Measurements from ENCODE around the gene PER3. TPM values are rescaled to one million over a fixed set of nuclear protein-coding genes. Genes with fewer than 3 reads are reported as not detected.

Gene PER3
- total RNA-seq, 2 experiments from 2014 or later = 2.1 to 2.4 TPM

DNA sequence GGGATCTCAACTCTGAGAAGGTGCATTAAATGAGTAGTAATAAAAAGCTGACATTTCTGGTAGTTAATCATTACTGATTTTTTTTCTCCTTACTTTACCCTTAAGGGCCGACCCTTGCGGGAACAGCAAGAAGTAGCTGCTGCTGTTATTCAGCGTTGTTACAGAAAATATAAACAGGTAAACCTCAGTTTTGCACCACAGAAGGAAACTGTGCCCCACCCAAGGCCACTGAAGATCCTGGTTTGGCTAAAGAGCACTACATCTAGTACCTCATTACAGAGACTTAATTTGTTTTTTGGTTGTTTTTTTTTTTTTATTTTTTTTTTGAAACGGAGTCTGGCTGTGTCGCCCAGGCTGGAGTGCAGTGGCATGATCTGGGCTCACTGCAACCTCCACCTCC lies 36.5 kb upstream of the PER3 start:
- Mint-ChIP-seq H3K27me3 (peaks cover 3% of the 10 kb centered on the region), H3K27ac (no peak overlapping the region), H3K4me1 (ENCODE audit: low read depth) (peaks cover 13% of the 10 kb centered on the region), H3K36me3 (ENCODE audit: low read depth) (no peaks in the 10 kb centered on the region), H3K4me3 (no peak overlapping the region), H3K9me3 (no peaks in the 10 kb centered on the region)
- CTCF ChIA-PET = interaction anchor here (11.4 kb wide), 1 partner anchor 74 kb away, joined by 589 read pairs; no protein-coding TSS in a partner anchor
- POLR2A ChIA-PET = no interaction called here
- intact Hi-C loops (cut with micrococcal nuclease) = no loop called here
- DNase-seq = no peak
- no peak for ATAC-seq
- TF ChIP-seq CTCF (IDR thresholded peaks at IDR 0.05) = no peak

DNA sequence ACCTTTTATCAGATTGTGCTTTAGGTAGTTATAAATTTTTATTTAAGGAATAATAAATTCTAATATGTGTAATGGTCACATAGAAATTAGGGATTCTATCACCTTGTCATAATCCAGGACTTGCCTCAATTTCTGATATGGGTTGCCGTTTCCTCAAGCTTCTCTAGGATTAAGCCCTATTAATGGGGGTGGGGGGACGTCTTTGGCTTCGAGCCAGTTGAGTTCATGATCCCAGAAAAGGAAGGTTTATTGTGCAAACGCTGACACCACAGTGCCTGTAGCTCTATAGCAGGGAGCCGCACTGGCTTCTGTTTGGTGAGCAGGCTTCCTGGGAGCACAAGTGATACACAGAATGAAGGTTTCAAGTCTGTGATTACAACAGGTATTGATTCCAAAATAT lies 35.0 kb upstream of the PER3 start:
- Mint-ChIP-seq H3K4me3 (no peak overlapping the region), H3K4me1 (ENCODE audit: low read depth) (peaks cover 26% of the 10 kb centered on the region), H3K9me3 (no peaks in the 10 kb centered on the region), H3K27me3 (peaks cover 9% of the 10 kb centered on the region), H3K27ac (no peak overlapping the region), H3K36me3 (ENCODE audit: low read depth) (no peaks in the 10 kb centered on the region)
- intact Hi-C loops (cut with micrococcal nuclease) = no loop called here
- no peak for TF ChIP-seq CTCF (IDR thresholded peaks at IDR 0.05)
- no peak for ATAC-seq
- POLR2A ChIA-PET = no interaction called here
- CTCF ChIA-PET = interaction anchor here (11.4 kb wide), 1 partner anchor 76 kb away, joined by 589 read pairs; no protein-coding TSS in a partner anchor
- DNase-seq = no peak

- Mint-ChIP-seq H3K4me3 (no peak overlapping the region), H3K9me3 (no peaks in the 10 kb centered on the region), H3K4me1 (ENCODE audit: low read depth) (peaks cover 29% of the 10 kb centered on the region), H3K36me3 (ENCODE audit: low read depth) (no peaks in the 10 kb centered on the region), H3K27me3 (peaks cover 10% of the 10 kb centered on the region), H3K27ac (no peak overlapping the region)
- TF ChIP-seq CTCF (IDR thresholded peaks at IDR 0.05) = no peak
- intact Hi-C loops (cut with micrococcal nuclease) = no loop called here
- no peak for DNase-seq
- ATAC-seq = no peak
- ChIA-PET CTCF (interaction anchor here (2.0 to 11.4 kb wide), 7 partner anchors 9 to 78 kb away, joined by 6 to 589 read pairs (median 24); no protein-coding TSS in a partner anchor), POLR2A (no interaction called here)
Observed at GRCh38 chr1:7751174-7751573, 32.9 kb upstream of the PER3 start.

DNA sequence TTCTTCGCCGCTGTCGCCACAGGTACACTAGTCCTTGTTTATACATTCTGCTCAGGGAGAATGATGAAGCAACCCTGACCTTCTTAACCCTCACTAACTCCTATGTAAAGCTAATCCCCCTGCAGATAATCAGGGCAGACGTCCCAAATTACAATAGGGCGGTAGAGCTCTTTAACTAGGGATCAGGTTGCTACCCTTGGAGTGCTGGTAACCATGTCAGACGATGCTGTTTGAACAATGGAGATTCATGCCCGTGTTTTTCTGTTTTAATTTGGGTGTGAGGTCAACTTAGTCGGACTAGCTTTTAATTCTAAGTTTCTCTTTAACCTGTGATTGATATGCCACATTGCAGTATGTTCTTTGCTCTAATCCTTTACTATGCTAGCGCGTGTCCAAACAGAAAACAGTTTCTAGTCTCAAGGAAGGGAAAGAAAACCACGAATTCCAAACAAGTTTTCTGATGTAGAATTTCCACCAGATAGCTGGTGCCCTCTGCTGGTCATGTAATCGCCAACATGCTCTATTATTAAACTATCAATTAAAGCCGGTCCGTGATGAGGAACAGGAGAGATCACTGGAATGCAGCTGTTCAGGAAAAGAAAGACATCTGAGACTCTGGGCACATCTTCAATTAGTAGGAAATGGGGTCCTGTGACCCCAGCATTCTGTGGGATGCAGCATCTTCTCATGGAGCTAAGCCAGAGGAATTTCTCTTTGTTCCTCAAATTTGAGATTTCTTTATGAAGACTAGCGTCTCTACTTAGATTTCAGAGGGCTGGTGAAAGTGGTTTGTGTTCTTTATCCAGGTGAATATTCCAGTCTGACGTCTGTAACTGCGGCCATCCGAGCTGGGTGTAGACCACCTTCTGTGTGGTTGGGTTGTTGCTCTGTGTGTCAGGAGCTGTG lies 31.3 kb upstream of the PER3 start:
- H3K4me3 Mint-ChIP-seq = peak overlapping the region; percentile 47
- no peak overlapping the region for H3K27ac Mint-ChIP-seq
- H3K4me1 Mint-ChIP-seq (ENCODE audit: low read depth) = peaks cover 29% of the 10 kb centered on the region
- H3K9me3 Mint-ChIP-seq = no peaks in the 10 kb centered on the region
- peaks cover 10% of the 10 kb centered on the region for H3K27me3 Mint-ChIP-seq
- DNase-seq = peak; percentile 70
- intact Hi-C loops (cut with micrococcal nuclease) = loop anchor here (1.0 kb wide), 1 partner anchor 83 kb away; no protein-coding TSS in a partner anchor
- CTCF ChIA-PET = interaction anchor here (0.7 to 11.4 kb wide), 54 partner anchors 10 to 614 kb away, joined by 3 to 589 read pairs (median 4); no protein-coding TSS in a partner anchor
- no peaks in the 10 kb centered on the region for H3K36me3 Mint-ChIP-seq (ENCODE audit: low read depth)
- TF ChIP-seq CTCF (IDR thresholded peaks at IDR 0.05) = peak; percentile 88
- peak; percentile 60 for ATAC-seq
- POLR2A ChIA-PET = interaction anchor here (0.9 to 1.6 kb wide), 3 partner anchors 16 to 84 kb away, joined by 3 to 6 read pairs (median 4); no protein-coding TSS in a partner anchor

GRCh38 chr1:7753641-7754040 lies 30.4 kb upstream of the PER3 start:
- TF ChIP-seq CTCF (IDR thresholded peaks at IDR 0.05) = no peak
- Mint-ChIP-seq H3K4me1 (ENCODE audit: low read depth) (peaks cover 29% of the 10 kb centered on the region), H3K4me3 (peak overlapping the region; percentile 20), H3K36me3 (ENCODE audit: low read depth) (no peaks in the 10 kb centered on the region), H3K27ac (no peak overlapping the region), H3K9me3 (no peaks in the 10 kb centered on the region), H3K27me3 (peaks cover 10% of the 10 kb centered on the region)
- CTCF ChIA-PET = interaction anchor here (0.7 to 11.4 kb wide), 27 partner anchors 9 to 615 kb away, joined by 3 to 589 read pairs (median 7); no protein-coding TSS in a partner anchor
- DNase-seq = no peak
- POLR2A ChIA-PET = interaction anchor here (1.3 kb wide), 1 partner anchor 15 kb away, joined by 4 read pairs; no protein-coding TSS in a partner anchor
- ATAC-seq = no peak
- intact Hi-C loops (cut with micrococcal nuclease) = loop anchor here (1.0 kb wide), 1 partner anchor 84 kb away; no protein-coding TSS in a partner anchor
